Subcutaneous adipose tissue (tissue), 4 donors: ENCODE data around the gene ALDH3B1. TPM values are rescaled to one million over a fixed set of nuclear protein-coding genes. Genes with fewer than 3 reads are reported as not detected.

Experiments used
- CTCF ChIP-seq: fragments of 450-650 bp; IDR thresholded peaks from one replicate; pipeline ENCODE4 v1.5.1; 2016; ENCODE audit warnings: low read depth, mild to moderate bottlenecking, control low read depth, antibody characterized with exemption, moderate library complexity
- total RNA-seq, 4 donors: library from RNA; depleted of rRNA; stranded (reverse); fragments of >200 nt; gene quantifications; one replicate each; pipeline ENCODE4 v1.1.0, GENCODE V29; 2016

Gene ALDH3B1
- total RNA-seq, 4 donors from 2014 or later = 11.7 to 43.5 (median 22.3) TPM

GRCh38 chr11:67999201-67999629, 10.9 kb upstream of the ALDH3B1 start:
- no peak for TF ChIP-seq CTCF

GRCh38 chr11:67999704-68000103, 10.4 kb upstream of the ALDH3B1 start:
- TF ChIP-seq CTCF = no peak

- no peak for TF ChIP-seq CTCF
These were observed 7.6 kb upstream of the ALDH3B1 start for GRCh38 chr11:68002575-68002937.

- no peak for TF ChIP-seq CTCF
These were observed 6.9 kb upstream of the ALDH3B1 start for GRCh38 chr11:68002938-68003845.

- TF ChIP-seq CTCF = no peak
These were observed 6.1 kb upstream of the ALDH3B1 start, which contains the start of gene UNC93B1 for GRCh38 chr11:68003846-68004550. TSS of gene UNC93B1 (minus strand) at chr11:68004097. CDS start at chr11:68004043, 54 bp downstream.

GRCh38 chr11:68004551-68005335, 5.4 kb upstream of the ALDH3B1 start:
- no peak for TF ChIP-seq CTCF
